ENCODE measurements around the gene GLTP. TPM values are rescaled to one million over a fixed set of nuclear protein-coding genes. Genes with fewer than 3 reads are reported as not detected.
A peak's percentile ranks its signal among the peaks of the same experiment; 100 is the strongest.
"Not testable (repeated sequence)": the region's sequence is repeated elsewhere in the genome, so short reads cannot be mapped to it uniquely, and the experiment has no call there.

The GLTP gene
- total RNA-seq, 2 donors from 2014 or later = 29.0 to 43.2 TPM

GRCh38 chr12:109899783-109900751 lies 19.7 kb upstream of the GLTP start, which contains the start of gene TCHP:
Gene TCHP (plus strand): TSS chr12:109900274. CDS start chr12:109903027, 2,753 bp downstream.
- Histone ChIP-seq H3K27ac (peak within 1 kb of the TSS; percentile 73 to 81), H3K4me3 (peak within 1 kb of the TSS; percentile 59 to 91), H3K36me3 (peaks cover 22% of the 10 kb centered on the region), H3K4me1 (peaks cover 0 to 20% of the 10 kb centered on the region in 2 donors), H3K9me3 (no peaks in the 10 kb centered on the region), H3K27me3 (no peaks in the 10 kb centered on the region)
- DNase-seq (ENCODE audit: low spot score) = peak; percentile 90
- TF ChIP-seq, protein P1, sequence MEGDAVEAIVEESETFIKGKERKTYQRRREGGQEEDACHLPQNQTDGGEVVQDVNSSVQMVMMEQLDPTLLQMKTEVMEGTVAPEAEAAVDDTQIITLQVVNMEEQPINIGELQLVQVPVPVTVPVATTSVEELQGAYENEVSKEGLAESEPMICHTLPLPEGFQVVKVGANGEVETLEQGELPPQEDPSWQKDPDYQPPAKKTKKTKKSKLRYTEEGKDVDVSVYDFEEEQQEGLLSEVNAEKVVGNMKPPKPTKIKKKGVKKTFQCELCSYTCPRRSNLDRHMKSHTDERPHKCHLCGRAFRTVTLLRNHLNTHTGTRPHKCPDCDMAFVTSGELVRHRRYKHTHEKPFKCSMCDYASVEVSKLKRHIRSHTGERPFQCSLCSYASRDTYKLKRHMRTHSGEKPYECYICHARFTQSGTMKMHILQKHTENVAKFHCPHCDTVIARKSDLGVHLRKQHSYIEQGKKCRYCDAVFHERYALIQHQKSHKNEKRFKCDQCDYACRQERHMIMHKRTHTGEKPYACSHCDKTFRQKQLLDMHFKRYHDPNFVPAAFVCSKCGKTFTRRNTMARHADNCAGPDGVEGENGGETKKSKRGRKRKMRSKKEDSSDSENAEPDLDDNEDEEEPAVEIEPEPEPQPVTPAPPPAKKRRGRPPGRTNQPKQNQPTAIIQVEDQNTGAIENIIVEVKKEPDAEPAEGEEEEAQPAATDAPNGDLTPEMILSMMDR (IDR thresholded peaks at IDR 0.05) = peak in 1 of 2 donors; percentile 59

- DNase-seq (ENCODE audit: low spot score); H3K9me3 ChIP-seq; H3K27me3 ChIP-seq: not testable (repeated sequence)
- Histone ChIP-seq H3K27ac (peak overlapping the region in 1 of 2 donors; percentile 73), H3K4me3 (peak overlapping the region; percentile 59 to 91), H3K36me3 (peaks cover 15% of the 10 kb centered on the region), H3K4me1 (peaks cover 0 to 20% of the 10 kb centered on the region in 2 donors)
These were observed 19.0 kb upstream of the GLTP start for GRCh38 chr12:109899345-109899744.

GRCh38 chr12:109897029-109897428 lies 16.7 kb upstream of the GLTP start:
- Histone ChIP-seq H3K27me3 (no peaks in the 10 kb centered on the region), H3K4me1 (peaks cover 0 to 20% of the 10 kb centered on the region in 2 donors), H3K36me3 (no peaks in the 10 kb centered on the region), H3K27ac (no peak overlapping the region), H3K4me3 (no peak overlapping the region), H3K9me3 (no peaks in the 10 kb centered on the region)
- TF ChIP-seq, protein P1 (IDR thresholded peaks at IDR 0.05) = no peak
- no peak for DNase-seq (ENCODE audit: low spot score)

- DNase-seq (ENCODE audit: low spot score) = no peak
- TF ChIP-seq, protein P1 (IDR thresholded peaks at IDR 0.05) = no peak
- no peaks in the 10 kb centered on the region for H3K9me3 ChIP-seq
- H3K4me3 ChIP-seq = no peak overlapping the region
- H3K4me1 ChIP-seq = peaks cover 0 to 12% of the 10 kb centered on the region in 2 donors
- H3K27ac ChIP-seq = no peak overlapping the region
- H3K36me3 ChIP-seq = no peaks in the 10 kb centered on the region
- no peaks in the 10 kb centered on the region for H3K27me3 ChIP-seq
These were observed 15.8 kb upstream of the GLTP start for GRCh38 chr12:109896188-109896587.

DNA sequence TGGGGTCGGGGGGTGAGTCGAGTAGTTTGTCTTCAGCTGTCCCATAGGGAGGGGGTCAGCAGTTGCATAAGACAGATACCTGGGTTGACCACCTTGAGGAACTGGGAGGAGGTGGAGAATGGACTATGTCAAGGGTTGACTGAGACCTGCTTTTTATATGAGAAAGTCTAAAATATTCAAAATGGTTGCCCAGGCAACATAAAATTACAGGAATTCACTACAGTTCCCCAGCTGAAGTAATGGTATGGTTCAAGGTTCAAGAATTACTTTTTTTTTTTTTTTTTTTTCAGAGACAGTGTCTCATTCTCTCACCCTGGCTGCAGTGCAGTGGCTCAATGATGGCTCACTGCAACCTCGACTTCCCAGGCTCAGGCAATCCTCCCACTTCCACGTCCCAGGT lies 14.6 kb upstream of the GLTP start:
- no peaks in the 10 kb centered on the region for H3K9me3 ChIP-seq
- peaks cover 0 to 7% of the 10 kb centered on the region in 2 donors for H3K4me1 ChIP-seq
- no peaks in the 10 kb centered on the region for H3K27me3 ChIP-seq
- H3K27ac ChIP-seq = no peak overlapping the region
- TF ChIP-seq, protein P1 (IDR thresholded peaks at IDR 0.05) = no peak
- no peak for DNase-seq (ENCODE audit: low spot score)
- no peak overlapping the region for H3K4me3 ChIP-seq
- no peaks in the 10 kb centered on the region for H3K36me3 ChIP-seq

DNA sequence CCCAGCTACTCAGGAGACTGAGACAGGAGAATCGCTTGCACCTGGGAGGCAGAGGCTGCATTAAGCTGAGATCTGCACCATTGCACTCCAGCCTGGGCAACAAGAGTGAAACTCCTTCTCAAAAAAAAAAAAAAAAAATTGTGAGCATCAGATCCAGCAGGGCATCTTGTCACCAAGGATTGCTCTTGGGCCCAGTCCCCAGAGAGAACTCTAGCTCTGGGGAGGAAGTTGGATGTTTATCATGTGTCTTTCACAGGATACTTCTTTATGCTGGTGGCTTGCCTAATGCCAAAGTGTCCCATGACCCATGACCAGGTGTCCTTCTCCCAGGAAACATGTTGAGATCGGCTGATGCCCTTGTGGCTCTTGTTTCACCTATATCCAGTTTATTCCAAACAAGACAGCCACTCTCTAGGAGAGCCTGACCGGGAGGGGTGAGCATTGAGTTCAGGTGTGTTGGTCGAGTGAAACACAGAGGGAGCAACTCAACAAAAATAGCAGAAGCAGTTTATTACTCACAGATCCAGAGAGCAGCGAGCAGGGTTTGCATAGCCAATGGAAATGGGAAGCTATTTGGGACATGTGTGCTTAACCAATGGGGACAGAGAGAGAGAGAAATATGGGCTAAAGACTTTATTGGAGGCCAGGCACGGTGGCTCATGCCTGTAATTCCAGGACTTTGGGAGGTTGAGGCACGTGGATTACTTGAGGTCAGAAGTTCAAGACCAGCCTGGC lies 13.1 kb upstream of the GLTP start:
- TF ChIP-seq, protein P1 (IDR thresholded peaks at IDR 0.05) = no peak
- Histone ChIP-seq H3K9me3 (no peaks in the 10 kb centered on the region), H3K4me3 (no peak overlapping the region), H3K36me3 (no peaks in the 10 kb centered on the region), H3K27me3 (no peaks in the 10 kb centered on the region), H3K4me1 (peaks cover 0 to 5% of the 10 kb centered on the region in 2 donors), H3K27ac (no peak overlapping the region)
- no peak for DNase-seq (ENCODE audit: low spot score)

Data from right atrium auricular region (tissue), 2 donors.